ENCODE measurements around the gene CLEC16A. TPM values are rescaled to one million over a fixed set of nuclear protein-coding genes. Genes with fewer than 3 reads are reported as not detected.

The CLEC16A gene
- total and polyA plus RNA-seq, 5 donors from 2014 or later, result 11.8 to 38.9 (median 12.3) TPM

GRCh38 chr16:11016524-11016988 is 72.2 kb downstream of the CLEC16A start:
- no peaks in the 10 kb centered on the region for H3K9me3 ChIP-seq (ENCODE audit: control insufficient read depth in 2 of 2, low read length in 2 of 2)
- ATAC-seq (ENCODE audit: low read depth in 2 of 2) (no peak), DNase-seq (no peak)
- H3K27ac ChIP-seq (ENCODE audit: insufficient read depth, low read length, poor library complexity, severe bottlenecking), result no peak overlapping the region
- no peaks in the 10 kb centered on the region for H3K4me1 ChIP-seq (ENCODE audit: control insufficient read depth, insufficient read depth, low read length, poor library complexity, severe bottlenecking)
- no peak overlapping the region for H3K4me3 ChIP-seq (ENCODE audit: low read depth, low read length)
- Mint-ChIP-seq H3K36me3 (peaks cover 19% of the 10 kb centered on the region), H3K27ac (peak overlapping the region in 1 of 3 donors; percentile 31), H3K4me3 (no peak overlapping the region), H3K9me3 (no peaks in the 10 kb centered on the region), H3K4me1 (peaks cover 2 to 8% (median 5%) of the 10 kb centered on the region in 4 donors), H3K27me3 (no peaks in the 10 kb centered on the region)
- no peaks in the 10 kb centered on the region for H3K27me3 ChIP-seq (ENCODE audit: control insufficient read depth, insufficient read depth, low read length)
- H3K36me3 ChIP-seq (ENCODE audit: control insufficient read depth, insufficient read depth, low read length), result peaks cover 16% of the 10 kb centered on the region

DNA sequence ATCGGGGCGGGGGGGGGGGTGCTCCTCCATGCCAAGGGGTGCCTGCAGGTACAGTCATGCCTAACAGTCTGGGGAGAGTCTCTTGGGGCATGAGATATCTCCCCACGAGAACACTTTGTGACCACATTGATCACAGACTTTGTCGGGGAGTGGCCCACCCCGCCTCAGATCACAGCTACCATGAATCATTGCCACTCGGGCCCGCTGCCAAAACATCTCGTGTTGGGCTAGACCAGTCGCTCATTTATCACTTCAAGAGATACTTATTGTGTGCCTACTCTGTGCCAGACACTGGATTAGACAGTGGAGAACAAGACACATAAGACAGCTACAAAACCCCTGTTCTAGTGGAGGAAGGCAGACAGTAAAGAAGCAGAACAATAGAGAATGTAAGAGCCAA is 72.6 kb downstream of the CLEC16A start:
- Mint-ChIP-seq H3K27me3 (no peaks in the 10 kb centered on the region), H3K27ac (peak overlapping the region in 1 of 3 donors; percentile 31), H3K4me3 (no peak overlapping the region), H3K4me1 (peaks cover 2 to 8% (median 5%) of the 10 kb centered on the region in 4 donors), H3K9me3 (no peaks in the 10 kb centered on the region), H3K36me3 (peaks cover 24% of the 10 kb centered on the region)
- no peak overlapping the region for H3K4me3 ChIP-seq (ENCODE audit: low read depth, low read length)
- H3K9me3 ChIP-seq (ENCODE audit: control insufficient read depth in 2 of 2, low read length in 2 of 2), result no peaks in the 10 kb centered on the region
- DNase-seq (peak in 1 of 3 donors; percentile 65), ATAC-seq (ENCODE audit: low read depth in 2 of 2) (peak; percentile 28 to 39)
- peaks cover 16% of the 10 kb centered on the region for H3K36me3 ChIP-seq (ENCODE audit: control insufficient read depth, insufficient read depth, low read length)
- H3K27me3 ChIP-seq (ENCODE audit: control insufficient read depth, insufficient read depth, low read length), result no peaks in the 10 kb centered on the region
- no peak overlapping the region for H3K27ac ChIP-seq (ENCODE audit: insufficient read depth, low read length, poor library complexity, severe bottlenecking)
- no peaks in the 10 kb centered on the region for H3K4me1 ChIP-seq (ENCODE audit: control insufficient read depth, insufficient read depth, low read length, poor library complexity, severe bottlenecking)

DNA sequence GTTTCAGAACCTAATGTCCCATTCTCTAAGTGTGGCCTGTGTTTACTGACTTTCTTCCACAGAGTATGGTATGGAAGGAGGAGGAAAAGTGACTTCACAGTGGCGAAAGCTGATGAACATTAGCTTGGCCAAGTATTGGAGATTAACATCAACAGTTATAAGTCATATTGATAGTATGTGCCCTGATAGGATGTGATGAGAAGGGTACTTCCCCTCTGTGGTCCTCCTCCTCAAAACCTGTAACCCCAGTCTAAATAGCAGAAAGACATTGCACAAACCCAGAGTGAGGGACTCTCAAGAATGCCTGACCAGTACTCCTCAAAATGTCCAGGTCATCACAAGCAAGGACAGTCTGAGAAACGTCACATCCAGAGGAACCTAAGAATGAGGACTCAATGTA is 73.1 kb downstream of the CLEC16A start:
- Histone ChIP-seq H3K9me3 (ENCODE audit: control insufficient read depth in 2 of 2, low read length in 2 of 2) (no peaks in the 10 kb centered on the region), H3K36me3 (ENCODE audit: control insufficient read depth, insufficient read depth, low read length) (peaks cover 16% of the 10 kb centered on the region), H3K27ac (ENCODE audit: insufficient read depth, low read length, poor library complexity, severe bottlenecking) (no peak overlapping the region), H3K4me1 (ENCODE audit: control insufficient read depth, insufficient read depth, low read length, poor library complexity, severe bottlenecking) (no peaks in the 10 kb centered on the region), H3K4me3 (ENCODE audit: low read depth, low read length) (no peak overlapping the region), H3K27me3 (ENCODE audit: control insufficient read depth, insufficient read depth, low read length) (no peaks in the 10 kb centered on the region)
- H3K9me3 Mint-ChIP-seq, result no peaks in the 10 kb centered on the region
- no peak overlapping the region for H3K4me3 Mint-ChIP-seq
- H3K4me1 Mint-ChIP-seq, result peaks cover 2 to 8% (median 5%) of the 10 kb centered on the region in 4 donors
- no peak for ATAC-seq (ENCODE audit: low read depth in 2 of 2)
- H3K27me3 Mint-ChIP-seq, result no peaks in the 10 kb centered on the region
- H3K36me3 Mint-ChIP-seq, result peaks cover 24% of the 10 kb centered on the region
- DNase-seq, result peak in 1 of 3 donors; percentile 32
- H3K27ac Mint-ChIP-seq, result no peak overlapping the region

DNA sequence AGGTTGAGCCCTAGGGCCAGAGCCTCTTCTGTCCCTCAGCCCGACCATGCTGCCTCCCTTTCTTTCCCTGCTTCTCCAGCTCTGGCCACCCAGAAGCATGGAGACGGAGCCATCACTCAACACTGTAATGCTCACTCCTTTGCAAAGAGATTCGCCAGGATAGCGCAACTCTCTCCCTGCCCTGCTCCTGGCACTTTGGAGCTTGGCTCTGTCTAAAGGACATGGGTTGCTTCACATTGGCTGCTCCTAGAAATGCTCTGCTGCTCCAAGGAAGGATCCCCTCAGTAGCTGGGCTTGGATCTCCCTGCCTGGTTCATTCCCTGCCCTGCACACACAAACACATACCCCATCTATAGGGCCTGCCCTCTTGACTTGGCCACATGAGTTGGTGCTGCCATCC is 76.0 kb downstream of the CLEC16A start:
- Histone ChIP-seq H3K4me3 (ENCODE audit: low read depth, low read length) (no peak overlapping the region), H3K9me3 (ENCODE audit: control insufficient read depth in 2 of 2, low read length in 2 of 2) (peaks cover 4 to 6% of the 10 kb centered on the region in 2 experiments), H3K36me3 (ENCODE audit: control insufficient read depth, insufficient read depth, low read length) (peaks cover 30% of the 10 kb centered on the region), H3K27ac (ENCODE audit: insufficient read depth, low read length, poor library complexity, severe bottlenecking) (no peak overlapping the region), H3K27me3 (ENCODE audit: control insufficient read depth, insufficient read depth, low read length) (no peaks in the 10 kb centered on the region), H3K4me1 (ENCODE audit: control insufficient read depth, insufficient read depth, low read length, poor library complexity, severe bottlenecking) (no peaks in the 10 kb centered on the region)
- Mint-ChIP-seq H3K4me1 (peaks cover 0 to 8% (median 4%) of the 10 kb centered on the region in 4 donors), H3K27me3 (no peaks in the 10 kb centered on the region), H3K4me3 (no peak overlapping the region), H3K27ac (no peak overlapping the region), H3K9me3 (peaks cover 0 to 12% (median 0%) of the 10 kb centered on the region in 7 donors), H3K36me3 (peaks cover 39% of the 10 kb centered on the region)
- ATAC-seq (ENCODE audit: low read depth in 2 of 2) (no peak), DNase-seq (no peak)

DNA sequence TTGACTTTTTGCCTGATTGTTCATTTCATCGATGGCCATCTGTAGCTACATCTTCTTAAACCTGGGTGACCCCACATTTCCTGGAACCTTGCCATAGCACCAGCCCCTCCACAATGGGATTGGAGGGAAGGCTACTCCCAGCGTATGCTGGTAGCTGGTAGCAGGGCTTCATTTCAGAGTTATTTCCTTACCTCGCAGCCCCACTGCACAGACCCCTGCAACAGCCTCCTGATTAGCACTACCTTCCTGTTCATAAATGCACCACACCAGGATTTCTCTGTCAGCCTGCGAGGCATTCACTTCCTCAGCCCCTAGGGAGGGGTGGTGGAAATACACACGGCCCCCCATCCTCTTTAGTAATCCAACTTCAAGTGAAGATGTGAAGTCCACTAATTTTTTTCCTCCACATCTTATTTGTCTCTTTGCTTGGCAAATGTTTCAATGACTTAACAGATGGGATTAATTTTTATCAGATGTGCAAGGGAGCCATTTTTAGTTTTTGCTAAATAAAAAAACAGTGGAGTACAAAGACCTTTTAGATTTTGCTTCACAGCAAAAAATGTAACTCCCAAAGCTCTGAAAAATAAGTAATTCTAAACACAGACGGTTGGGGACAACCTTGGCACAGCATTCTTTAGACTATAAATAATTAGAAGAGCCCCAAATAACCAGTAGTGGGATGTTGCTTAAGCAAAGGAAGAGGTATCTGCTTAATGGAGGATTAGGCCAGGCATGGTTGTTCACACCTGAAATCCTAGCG is 76.6 kb downstream of the CLEC16A start:
- Histone ChIP-seq H3K4me3 (ENCODE audit: low read depth, low read length) (no peak overlapping the region), H3K4me1 (ENCODE audit: control insufficient read depth, insufficient read depth, low read length, poor library complexity, severe bottlenecking) (no peaks in the 10 kb centered on the region), H3K36me3 (ENCODE audit: control insufficient read depth, insufficient read depth, low read length) (peaks cover 36% of the 10 kb centered on the region), H3K9me3 (ENCODE audit: control insufficient read depth in 2 of 2, low read length in 2 of 2) (peaks cover 9 to 12% of the 10 kb centered on the region in 2 experiments), H3K27me3 (ENCODE audit: control insufficient read depth, insufficient read depth, low read length) (no peaks in the 10 kb centered on the region), H3K27ac (ENCODE audit: insufficient read depth, low read length, poor library complexity, severe bottlenecking) (no peak overlapping the region)
- Mint-ChIP-seq H3K27me3 (no peaks in the 10 kb centered on the region), H3K9me3 (peaks cover 0 to 16% (median 3%) of the 10 kb centered on the region in 7 donors), H3K36me3 (peaks cover 45% of the 10 kb centered on the region), H3K4me1 (peaks cover 0 to 8% (median 4%) of the 10 kb centered on the region in 4 donors), H3K27ac (peak overlapping the region in 2 of 3 donors; percentile 35 to 49), H3K4me3 (no peak overlapping the region)
- ATAC-seq (ENCODE audit: low read depth in 2 of 2) (no peak), DNase-seq (no peak)

- Histone ChIP-seq H3K27me3 (ENCODE audit: control insufficient read depth, insufficient read depth, low read length) (no peaks in the 10 kb centered on the region), H3K9me3 (ENCODE audit: control insufficient read depth in 2 of 2, low read length in 2 of 2) (peaks cover 11 to 23% of the 10 kb centered on the region in 2 experiments), H3K36me3 (ENCODE audit: control insufficient read depth, insufficient read depth, low read length) (peaks cover 46% of the 10 kb centered on the region), H3K27ac (ENCODE audit: insufficient read depth, low read length, poor library complexity, severe bottlenecking) (no peak overlapping the region), H3K4me3 (ENCODE audit: low read depth, low read length) (no peak overlapping the region), H3K4me1 (ENCODE audit: control insufficient read depth, insufficient read depth, low read length, poor library complexity, severe bottlenecking) (no peaks in the 10 kb centered on the region)
- Mint-ChIP-seq H3K4me3 (no peak overlapping the region), H3K4me1 (peaks cover 0 to 8% (median 2%) of the 10 kb centered on the region in 4 donors), H3K9me3 (peaks cover 0 to 26% (median 8%) of the 10 kb centered on the region in 7 donors), H3K36me3 (peaks cover 55% of the 10 kb centered on the region), H3K27ac (no peak overlapping the region), H3K27me3 (no peaks in the 10 kb centered on the region)
- ATAC-seq (ENCODE audit: low read depth in 2 of 2) (no peak), DNase-seq (no peak)
Measured at GRCh38 chr16:11022002-11022401, 77.6 kb downstream of the CLEC16A start.

GRCh38 chr16:11023262-11024039 is 79.1 kb downstream of the CLEC16A start:
- Histone ChIP-seq H3K36me3 (ENCODE audit: control insufficient read depth, insufficient read depth, low read length) (peaks cover 48% of the 10 kb centered on the region), H3K4me3 (ENCODE audit: low read depth, low read length) (no peak overlapping the region), H3K4me1 (ENCODE audit: control insufficient read depth, insufficient read depth, low read length, poor library complexity, severe bottlenecking) (no peaks in the 10 kb centered on the region), H3K27ac (ENCODE audit: insufficient read depth, low read length, poor library complexity, severe bottlenecking) (no peak overlapping the region), H3K9me3 (ENCODE audit: control insufficient read depth in 2 of 2, low read length in 2 of 2) (peaks cover 11 to 26% of the 10 kb centered on the region in 2 experiments), H3K27me3 (ENCODE audit: control insufficient read depth, insufficient read depth, low read length) (no peaks in the 10 kb centered on the region)
- DNase-seq (no peak), ATAC-seq (ENCODE audit: low read depth in 2 of 2) (no peak)
- H3K36me3 Mint-ChIP-seq, result peaks cover 67% of the 10 kb centered on the region
- H3K9me3 Mint-ChIP-seq, result peaks cover 0 to 35% (median 8%) of the 10 kb centered on the region in 7 donors
- peaks cover 0 to 8% (median under 1%) of the 10 kb centered on the region in 4 donors for H3K4me1 Mint-ChIP-seq
- peak overlapping the region in 1 of 3 donors; percentile 43 for H3K27ac Mint-ChIP-seq
- no peak overlapping the region for H3K4me3 Mint-ChIP-seq
- H3K27me3 Mint-ChIP-seq, result no peaks in the 10 kb centered on the region
